ENCODE measurements around the gene TLDC2. TPM values are rescaled to one million over a fixed set of nuclear protein-coding genes. Genes with fewer than 3 reads are reported as not detected.
A peak's percentile ranks its signal among the peaks of the same experiment; 100 is the strongest.

Gene TLDC2
- total RNA-seq, 1 experiment from 2014 or later: not detected

GRCh38 chr20:36878941-36879340, 3.0 kb downstream of the TLDC2 start:
- no peak overlapping the region for H3K27ac Mint-ChIP-seq (ENCODE audit: low read depth, unreplicated experiment)
- H3K27me3 Mint-ChIP-seq (ENCODE audit: insufficient read depth, unreplicated experiment): no peaks in the 10 kb centered on the region
- ChIA-PET POLR2A (interaction anchor here (1.0 kb wide), 1 partner anchor 24 kb away, joined by 3 read pairs; no protein-coding TSS in a partner anchor), CTCF (interaction anchor here (0.7 to 6.2 kb wide), 3 partner anchors 8 to 16 kb away, joined by 3 to 37 read pairs (median 4); a partner anchor contains a TSS)
- no peak for TF ChIP-seq CTCF (IDR thresholded peaks at IDR 0.05; ENCODE audit: unreplicated experiment)
- no peaks in the 10 kb centered on the region for H3K9me3 Mint-ChIP-seq (ENCODE audit: unreplicated experiment)
- peaks cover 6% of the 10 kb centered on the region for H3K4me1 Mint-ChIP-seq (ENCODE audit: insufficient read depth, unreplicated experiment)
- no TSS peak for BruUV-seq (replicated peaks)
- H3K4me3 Mint-ChIP-seq (ENCODE audit: unreplicated experiment): no peak overlapping the region
- no peaks in the 10 kb centered on the region for H3K36me3 Mint-ChIP-seq (ENCODE audit: insufficient read depth, unreplicated experiment)
- DNase-seq (ENCODE audit: unreplicated experiment): no peak
- intact Hi-C loops (cut with micrococcal nuclease): no loop called here

- BruUV-seq (replicated peaks): no TSS peak
- Mint-ChIP-seq H3K4me3 (ENCODE audit: unreplicated experiment) (no peak overlapping the region), H3K9me3 (ENCODE audit: unreplicated experiment) (no peaks in the 10 kb centered on the region), H3K4me1 (ENCODE audit: insufficient read depth, unreplicated experiment) (peaks cover 6% of the 10 kb centered on the region), H3K27me3 (ENCODE audit: insufficient read depth, unreplicated experiment) (no peaks in the 10 kb centered on the region), H3K27ac (ENCODE audit: low read depth, unreplicated experiment) (no peak overlapping the region), H3K36me3 (ENCODE audit: insufficient read depth, unreplicated experiment) (no peaks in the 10 kb centered on the region)
- no peak for TF ChIP-seq CTCF (IDR thresholded peaks at IDR 0.05; ENCODE audit: unreplicated experiment)
- DNase-seq (ENCODE audit: unreplicated experiment): no peak
- ChIA-PET POLR2A (interaction anchor here (1.2 to 1.8 kb wide), 2 partner anchors 19 to 26 kb away, joined by 4 to 6 read pairs; no protein-coding TSS in a partner anchor), CTCF (interaction anchor here (0.6 kb wide), 1 partner anchor 615 kb away, joined by 5 read pairs; no protein-coding TSS in a partner anchor)
- intact Hi-C loops (cut with micrococcal nuclease): no loop called here
These were observed 4.9 kb downstream of the TLDC2 start for GRCh38 chr20:36880741-36881250.

GRCh38 chr20:36881331-36881730, 5.4 kb downstream of the TLDC2 start:
- Mint-ChIP-seq H3K9me3 (ENCODE audit: unreplicated experiment) (no peaks in the 10 kb centered on the region), H3K27me3 (ENCODE audit: insufficient read depth, unreplicated experiment) (no peaks in the 10 kb centered on the region), H3K27ac (ENCODE audit: low read depth, unreplicated experiment) (no peak overlapping the region), H3K4me1 (ENCODE audit: insufficient read depth, unreplicated experiment) (peaks cover 6% of the 10 kb centered on the region), H3K36me3 (ENCODE audit: insufficient read depth, unreplicated experiment) (no peaks in the 10 kb centered on the region), H3K4me3 (ENCODE audit: unreplicated experiment) (no peak overlapping the region)
- POLR2A ChIA-PET: interaction anchor here (0.6 to 1.8 kb wide), 2 partner anchors 19 to 40 kb away, joined by 3 to 6 read pairs; no protein-coding TSS in a partner anchor
- no peak for TF ChIP-seq CTCF (IDR thresholded peaks at IDR 0.05; ENCODE audit: unreplicated experiment)
- DNase-seq (ENCODE audit: unreplicated experiment): no peak
- BruUV-seq (replicated peaks): no TSS peak
- CTCF ChIA-PET: no interaction called here
- intact Hi-C loops (cut with micrococcal nuclease): no loop called here

GRCh38 chr20:36881888-36882287, 6.0 kb downstream of the TLDC2 start:
- CTCF ChIA-PET: interaction anchor here (0.6 to 3.3 kb wide), 6 partner anchors 9 to 216 kb away, joined by 3 to 14 read pairs (median 4); no protein-coding TSS in a partner anchor
- no TSS peak for BruUV-seq (replicated peaks)
- no peak overlapping the region for H3K27ac Mint-ChIP-seq (ENCODE audit: low read depth, unreplicated experiment)

More at GRCh38 chr20:36881888-36882287, 6.0 kb downstream of the TLDC2 start:
- peaks cover 10% of the 10 kb centered on the region for H3K4me1 Mint-ChIP-seq (ENCODE audit: insufficient read depth, unreplicated experiment)
- no peaks in the 10 kb centered on the region for H3K36me3 Mint-ChIP-seq (ENCODE audit: insufficient read depth, unreplicated experiment)
- POLR2A ChIA-PET: interaction anchor here (0.6 to 1.8 kb wide), 4 partner anchors 10 to 40 kb away, joined by 3 to 6 read pairs (median 4); no protein-coding TSS in a partner anchor
- H3K9me3 Mint-ChIP-seq (ENCODE audit: unreplicated experiment): no peaks in the 10 kb centered on the region
- DNase-seq (ENCODE audit: unreplicated experiment): peak; percentile 54
- intact Hi-C loops (cut with micrococcal nuclease): no loop called here
- no peak overlapping the region for H3K4me3 Mint-ChIP-seq (ENCODE audit: unreplicated experiment)
- H3K27me3 Mint-ChIP-seq (ENCODE audit: insufficient read depth, unreplicated experiment): no peaks in the 10 kb centered on the region
- no peak for TF ChIP-seq CTCF (IDR thresholded peaks at IDR 0.05; ENCODE audit: unreplicated experiment)
